Liver (tissue), 9 donors: ENCODE data around the gene MTA2. TPM values are rescaled to one million over a fixed set of nuclear protein-coding genes. Genes with fewer than 3 reads are reported as not detected.
"Not testable (repeated sequence)": the region's sequence is repeated elsewhere in the genome, so short reads cannot be mapped to it uniquely, and the experiment has no call there.

Source experiments
- DNase-seq: peaks from one replicate; pipeline ENCODE4 v3.0.0-alpha.2; 2017; ENCODE audit warnings: low spot score
- H3K27ac ChIP-seq, 2 donors: one replicate each; pipeline ENCODE4 v1.7.0; 2013; ENCODE audit warnings: inconsistent platforms in 2 of 2, low read length in 2 of 2, control low read depth in 1 of 2, low read depth in 1 of 2, mild to moderate bottlenecking in 1 of 2
- H3K27me3 ChIP-seq, 4 donors: one replicate each; pipeline versions ENCODE4 v1.6.1 to v1.7.0; 2013; ENCODE audit warnings: low read length in 3 of 4, inconsistent platforms in 1 of 4, mild to moderate bottlenecking in 1 of 4, moderate library complexity in 1 of 4; ENCODE audit not compliant: control insufficient read depth in 4 of 4, insufficient read depth in 4 of 4
- H3K36me3 ChIP-seq, 4 donors: one replicate each; pipeline versions ENCODE4 v1.6.1 to v1.7.0; 2013; ENCODE audit warnings: low read length in 3 of 4, mild to moderate bottlenecking in 3 of 4, low read depth in 1 of 4, moderate library complexity in 1 of 4; ENCODE audit not compliant: control insufficient read depth in 4 of 4, insufficient read depth in 3 of 4
- H3K4me1 ChIP-seq, 4 donors: one replicate each; pipeline versions ENCODE4 v1.6.1 to v1.7.0; 2013; ENCODE audit warnings: low read length in 3 of 4, mild to moderate bottlenecking in 3 of 4, moderate library complexity in 1 of 4; ENCODE audit not compliant: control insufficient read depth in 4 of 4, insufficient read depth in 4 of 4
- H3K4me3 ChIP-seq, 3 donors: one replicate each; pipeline versions ENCODE4 v1.6.1 to v1.7.0; 2013; ENCODE audit warnings: low read length in 3 of 3, control low read depth in 1 of 3, low read depth in 1 of 3, mild to moderate bottlenecking in 1 of 3
- H3K9ac ChIP-seq, 2 donors: one replicate each; pipeline ENCODE4 v1.7.0; 2013; ENCODE audit warnings: low read length in 2 of 2, mild to moderate bottlenecking in 2 of 2, moderate library complexity in 2 of 2, control low read depth in 1 of 2, low read depth in 1 of 2
- H3K9me3 ChIP-seq, 4 donors: one replicate each; pipeline versions ENCODE4 v1.6.1 to v1.7.0; 2013; ENCODE audit warnings: low read length in 3 of 4; ENCODE audit not compliant: control insufficient read depth in 4 of 4
- FOXA2 ChIP-seq: IDR thresholded peaks from 2 replicates; pipeline ENCODE4 v1.6.1; 2016; ENCODE audit warnings: antibody characterized with exemption
- GABPA ChIP-seq, 2 donors: IDR thresholded peaks in 1 of 2; conservative IDR thresholded peaks in 1 of 2; 2 replicates each; pipeline ENCODE4 v1.6.1; 2016; ENCODE audit warnings: antibody characterized with exemption in 2 of 2, mild to moderate bottlenecking in 1 of 2, moderate library complexity in 1 of 2
- HNF4G ChIP-seq: IDR thresholded peaks from 2 replicates; pipeline ENCODE4 v1.6.1; 2016; ENCODE audit warnings: antibody characterized with exemption
- JUND ChIP-seq, 2 donors: IDR thresholded peaks; 2 replicates each; pipeline ENCODE4 v1.6.1; 2016; ENCODE audit warnings: antibody characterized with exemption in 2 of 2
- NR2F2 ChIP-seq: IDR thresholded peaks from 2 replicates; pipeline ENCODE4 v1.6.1; 2016; ENCODE audit warnings: antibody characterized with exemption
- RXRA ChIP-seq, 2 donors: IDR thresholded peaks; 2 replicates each; pipeline ENCODE4 v1.6.1; 2017 to 2018; ENCODE audit warnings: antibody characterized with exemption in 2 of 2, mild to moderate bottlenecking in 1 of 2
- YY1 ChIP-seq: IDR thresholded peaks from 2 replicates; pipeline ENCODE4 v1.6.1; 2016; ENCODE audit warnings: antibody characterized with exemption, mild to moderate bottlenecking
- WGBS: extraction: QIAGEN DNeasy Blood & Tissue Kit; methylation state at CpG from one replicate; pipeline ENCODE4 v1.1.7; 2013; 5-methylcytosine and 5-hydroxymethylcytosine counted together
- polyA plus RNA-seq, 2 donors: library from polyadenylated mRNA; stranded (reverse) in 1 of 2; unstranded in 1 of 2; fragments of 200-250 nt in 1 of 2; fragments of >200 nt in 1 of 2; fragmentation: Nextera tagmentation in 1 of 2; extraction: Ambion mirVana in 1 of 2; gene quantifications; one replicate each; pipeline versions ENCODE4 v1.2.1 to v1.2.3, GENCODE V29; 2013 to 2015
- total RNA-seq, 2 donors: library from RNA; depleted of rRNA; stranded (reverse); fragments of >200 nt; gene quantifications; one replicate each; pipeline ENCODE4 v1.2.3, GENCODE V29; 2014
- TF ChIP-seq, protein P1 (sequence below): IDR thresholded peaks from 2 replicates; pipeline ENCODE4 v1.6.1; 2016; ENCODE audit warnings: antibody characterized with exemption
- TF ChIP-seq, protein P2 (sequence below): IDR thresholded peaks from 2 replicates; pipeline ENCODE4 v1.6.1; 2016; ENCODE audit warnings: antibody characterized with exemption
- TF ChIP-seq, protein P3 (sequence below): IDR thresholded peaks from 2 replicates; pipeline ENCODE4 v1.6.1; 2016; ENCODE audit warnings: antibody characterized with exemption
- TF ChIP-seq, protein P4 (sequence below): fragments of 150-350 bp; IDR thresholded peaks from 2 replicates; pipeline ENCODE4 v1.5.1; 2017; ENCODE audit warnings: improper control_type of control experiment, low read depth, low read length; ENCODE audit not compliant: missing input control
- TF ChIP-seq, protein P5 (sequence below): IDR thresholded peaks from 2 replicates; pipeline ENCODE4 v1.6.1; 2016; ENCODE audit warnings: antibody characterized with exemption, mild to moderate bottlenecking
- donor health status: healthy.
- donor health status: healthy.
- donor health status: healthy.
- donor health status: healthy.
- donor health status: healthy.

MTA2 gene
- total and polyA plus RNA-seq, 4 donors, result 4.4 to 55.3 (median 32.3) TPM

DNA sequence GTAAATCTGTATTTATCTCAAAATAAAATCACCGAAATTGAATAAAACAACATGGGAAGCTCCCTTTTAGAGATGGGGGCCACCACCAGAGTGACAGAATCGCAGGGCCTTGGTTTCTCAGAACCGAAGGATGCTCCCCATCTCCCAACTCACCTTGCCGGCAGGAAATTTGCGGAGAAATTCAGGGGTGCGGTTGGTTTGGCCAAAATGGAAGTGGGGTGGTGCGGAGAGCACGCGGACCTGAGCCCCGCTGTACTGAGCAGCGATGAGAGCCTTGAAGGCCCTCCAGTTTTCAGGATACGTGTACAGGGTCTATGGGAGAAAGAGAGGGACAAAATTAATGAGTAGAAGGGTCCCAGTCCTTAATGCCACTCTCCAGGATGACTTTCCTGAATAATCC, 29.2 kb downstream of the MTA2 start:
- no peaks in the 10 kb centered on the region for H3K27me3 ChIP-seq
- peak overlapping the region; percentile 79 to 85 for H3K9ac ChIP-seq
- peaks cover 6 to 33% (median 23%) of the 10 kb centered on the region in 4 donors for H3K4me1 ChIP-seq
- H3K9me3 ChIP-seq, result no peaks in the 10 kb centered on the region
- no peak for TF ChIP-seq RXRA (IDR thresholded peaks at IDR 0.05)
- TF ChIP-seq, protein P1, sequence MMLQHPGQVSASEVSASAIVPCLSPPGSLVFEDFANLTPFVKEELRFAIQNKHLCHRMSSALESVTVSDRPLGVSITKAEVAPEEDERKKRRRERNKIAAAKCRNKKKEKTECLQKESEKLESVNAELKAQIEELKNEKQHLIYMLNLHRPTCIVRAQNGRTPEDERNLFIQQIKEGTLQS, result no peak
- peaks cover 3 to 34% (median 26%) of the 10 kb centered on the region in 4 donors for H3K36me3 ChIP-seq
- DNase-seq, result no peak
- WGBS, result 80% methylated on average over 12 of the region's 12 CpGs
- H3K4me3 ChIP-seq, result peak overlapping the region; percentile 80 to 89 (median 82)
- no peak overlapping the region for H3K27ac ChIP-seq

DNA sequence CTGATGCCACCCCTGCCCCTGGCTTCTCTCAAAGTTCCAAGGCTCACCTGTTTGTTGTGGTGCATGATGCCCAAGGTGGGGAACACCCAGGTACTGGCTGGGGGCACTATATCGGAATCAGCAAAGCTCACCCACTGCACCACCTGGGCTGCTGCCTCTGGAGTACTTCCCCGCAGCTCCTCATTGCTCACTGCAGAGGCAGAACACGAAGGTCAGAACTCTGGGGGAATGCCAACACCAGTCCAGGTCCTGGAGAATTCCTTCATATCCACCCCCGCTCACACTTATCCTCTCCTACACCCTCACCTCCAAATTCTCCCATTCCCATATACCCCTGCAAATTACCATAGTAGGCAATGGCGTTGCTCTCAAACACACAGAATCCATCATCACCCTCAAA, 30.2 kb downstream of the MTA2 start:
- Histone ChIP-seq H3K36me3 (peaks cover 5 to 37% (median 31%) of the 10 kb centered on the region in 4 donors), H3K4me1 (peaks cover 6 to 40% (median 27%) of the 10 kb centered on the region in 4 donors)
- not testable (repeated sequence) for H3K9ac ChIP-seq, H3K27ac ChIP-seq, H3K4me3 ChIP-seq, H3K9me3 ChIP-seq, H3K27me3 ChIP-seq, DNase-seq
- 95% methylated on average over 5 of the region's 5 CpGs for WGBS

DNA sequence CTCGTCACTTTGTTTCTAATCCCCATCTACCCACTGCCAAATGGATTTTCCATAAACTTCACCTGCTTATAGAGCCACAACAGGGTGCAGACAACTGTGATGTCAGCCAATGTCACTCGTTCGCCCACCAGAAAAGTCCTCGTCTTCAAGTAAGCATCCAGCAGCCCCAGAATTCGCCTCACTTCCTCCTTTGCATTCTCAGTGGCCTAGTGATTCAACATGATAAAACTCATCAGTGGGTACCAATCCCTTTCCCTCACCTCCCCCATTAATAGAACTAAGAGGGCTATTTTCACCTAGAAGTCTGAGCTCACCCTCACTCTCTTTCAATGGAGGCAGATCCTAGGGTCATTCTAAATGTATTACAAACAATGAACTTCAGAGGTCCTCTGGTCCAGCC, 30.8 kb downstream of the MTA2 start:
- WGBS, result 94% methylated on average over 5 of the region's 5 CpGs
- not testable (repeated sequence) for H3K4me3 ChIP-seq, H3K9ac ChIP-seq, H3K27ac ChIP-seq, H3K9me3 ChIP-seq, H3K27me3 ChIP-seq, DNase-seq
- Histone ChIP-seq H3K4me1 (peaks cover 6 to 40% (median 32%) of the 10 kb centered on the region in 4 donors), H3K36me3 (peaks cover 5 to 40% (median 31%) of the 10 kb centered on the region in 4 donors)

DNA sequence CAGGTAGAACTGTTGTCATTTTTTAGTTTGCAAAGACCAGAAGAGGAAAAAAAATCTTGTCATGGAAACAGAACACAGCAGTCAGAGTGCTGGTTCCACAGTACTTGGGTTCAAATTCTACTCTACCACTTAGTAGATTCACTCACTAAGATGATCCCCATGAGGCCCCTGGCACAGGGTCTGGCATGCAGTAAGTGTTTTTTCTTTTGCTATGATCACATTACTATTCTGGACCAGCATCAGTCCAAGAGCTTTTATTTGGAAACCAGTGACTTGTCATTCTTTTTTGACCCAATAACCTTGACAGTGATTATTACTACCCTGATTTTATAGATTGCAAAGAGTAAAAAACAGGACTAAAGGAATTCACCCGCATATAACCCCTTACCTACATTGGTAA, 32.1 kb downstream of the MTA2 start:
- peaks cover 7 to 42% (median 34%) of the 10 kb centered on the region in 4 donors for H3K36me3 ChIP-seq
- WGBS, result 83% methylated on average over 1 of the region's 1 CpG
- H3K4me1 ChIP-seq, result peaks cover 2 to 38% (median 32%) of the 10 kb centered on the region in 4 donors
- no peak overlapping the region for H3K9ac ChIP-seq
- no peaks in the 10 kb centered on the region for H3K27me3 ChIP-seq
- no peak overlapping the region for H3K27ac ChIP-seq
- H3K4me3 ChIP-seq, result no peak overlapping the region
- H3K9me3 ChIP-seq, result no peaks in the 10 kb centered on the region
- no peak for DNase-seq
- TF ChIP-seq YY1 (no peak), NR2F2 (no peak), GABPA (IDR thresholded peaks at IDR 0.05 in 1 of 2, conservative IDR thresholded peaks at IDR 0.05 in 1 of 2) (no peak), FOXA2 (no peak), RXRA (IDR thresholded peaks at IDR 0.05) (no peak), JUND (IDR thresholded peaks at IDR 0.05) (no peak), HNF4G (no peak)
- TF ChIP-seq, protein P2, sequence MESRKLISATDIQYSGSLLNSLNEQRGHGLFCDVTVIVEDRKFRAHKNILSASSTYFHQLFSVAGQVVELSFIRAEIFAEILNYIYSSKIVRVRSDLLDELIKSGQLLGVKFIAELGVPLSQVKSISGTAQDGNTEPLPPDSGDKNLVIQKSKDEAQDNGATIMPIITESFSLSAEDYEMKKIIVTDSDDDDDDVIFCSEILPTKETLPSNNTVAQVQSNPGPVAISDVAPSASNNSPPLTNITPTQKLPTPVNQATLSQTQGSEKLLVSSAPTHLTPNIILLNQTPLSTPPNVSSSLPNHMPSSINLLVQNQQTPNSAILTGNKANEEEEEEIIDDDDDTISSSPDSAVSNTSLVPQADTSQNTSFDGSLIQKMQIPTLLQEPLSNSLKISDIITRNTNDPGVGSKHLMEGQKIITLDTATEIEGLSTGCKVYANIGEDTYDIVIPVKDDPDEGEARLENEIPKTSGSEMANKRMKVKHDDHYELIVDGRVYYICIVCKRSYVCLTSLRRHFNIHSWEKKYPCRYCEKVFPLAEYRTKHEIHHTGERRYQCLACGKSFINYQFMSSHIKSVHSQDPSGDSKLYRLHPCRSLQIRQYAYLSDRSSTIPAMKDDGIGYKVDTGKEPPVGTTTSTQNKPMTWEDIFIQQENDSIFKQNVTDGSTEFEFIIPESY, result no peak
- TF ChIP-seq, protein P3, sequence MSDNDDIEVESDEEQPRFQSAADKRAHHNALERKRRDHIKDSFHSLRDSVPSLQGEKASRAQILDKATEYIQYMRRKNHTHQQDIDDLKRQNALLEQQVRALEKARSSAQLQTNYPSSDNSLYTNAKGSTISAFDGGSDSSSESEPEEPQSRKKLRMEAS, result no peak
- TF ChIP-seq, protein P4, sequence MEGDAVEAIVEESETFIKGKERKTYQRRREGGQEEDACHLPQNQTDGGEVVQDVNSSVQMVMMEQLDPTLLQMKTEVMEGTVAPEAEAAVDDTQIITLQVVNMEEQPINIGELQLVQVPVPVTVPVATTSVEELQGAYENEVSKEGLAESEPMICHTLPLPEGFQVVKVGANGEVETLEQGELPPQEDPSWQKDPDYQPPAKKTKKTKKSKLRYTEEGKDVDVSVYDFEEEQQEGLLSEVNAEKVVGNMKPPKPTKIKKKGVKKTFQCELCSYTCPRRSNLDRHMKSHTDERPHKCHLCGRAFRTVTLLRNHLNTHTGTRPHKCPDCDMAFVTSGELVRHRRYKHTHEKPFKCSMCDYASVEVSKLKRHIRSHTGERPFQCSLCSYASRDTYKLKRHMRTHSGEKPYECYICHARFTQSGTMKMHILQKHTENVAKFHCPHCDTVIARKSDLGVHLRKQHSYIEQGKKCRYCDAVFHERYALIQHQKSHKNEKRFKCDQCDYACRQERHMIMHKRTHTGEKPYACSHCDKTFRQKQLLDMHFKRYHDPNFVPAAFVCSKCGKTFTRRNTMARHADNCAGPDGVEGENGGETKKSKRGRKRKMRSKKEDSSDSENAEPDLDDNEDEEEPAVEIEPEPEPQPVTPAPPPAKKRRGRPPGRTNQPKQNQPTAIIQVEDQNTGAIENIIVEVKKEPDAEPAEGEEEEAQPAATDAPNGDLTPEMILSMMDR, result no peak
- TF ChIP-seq, protein P5, sequence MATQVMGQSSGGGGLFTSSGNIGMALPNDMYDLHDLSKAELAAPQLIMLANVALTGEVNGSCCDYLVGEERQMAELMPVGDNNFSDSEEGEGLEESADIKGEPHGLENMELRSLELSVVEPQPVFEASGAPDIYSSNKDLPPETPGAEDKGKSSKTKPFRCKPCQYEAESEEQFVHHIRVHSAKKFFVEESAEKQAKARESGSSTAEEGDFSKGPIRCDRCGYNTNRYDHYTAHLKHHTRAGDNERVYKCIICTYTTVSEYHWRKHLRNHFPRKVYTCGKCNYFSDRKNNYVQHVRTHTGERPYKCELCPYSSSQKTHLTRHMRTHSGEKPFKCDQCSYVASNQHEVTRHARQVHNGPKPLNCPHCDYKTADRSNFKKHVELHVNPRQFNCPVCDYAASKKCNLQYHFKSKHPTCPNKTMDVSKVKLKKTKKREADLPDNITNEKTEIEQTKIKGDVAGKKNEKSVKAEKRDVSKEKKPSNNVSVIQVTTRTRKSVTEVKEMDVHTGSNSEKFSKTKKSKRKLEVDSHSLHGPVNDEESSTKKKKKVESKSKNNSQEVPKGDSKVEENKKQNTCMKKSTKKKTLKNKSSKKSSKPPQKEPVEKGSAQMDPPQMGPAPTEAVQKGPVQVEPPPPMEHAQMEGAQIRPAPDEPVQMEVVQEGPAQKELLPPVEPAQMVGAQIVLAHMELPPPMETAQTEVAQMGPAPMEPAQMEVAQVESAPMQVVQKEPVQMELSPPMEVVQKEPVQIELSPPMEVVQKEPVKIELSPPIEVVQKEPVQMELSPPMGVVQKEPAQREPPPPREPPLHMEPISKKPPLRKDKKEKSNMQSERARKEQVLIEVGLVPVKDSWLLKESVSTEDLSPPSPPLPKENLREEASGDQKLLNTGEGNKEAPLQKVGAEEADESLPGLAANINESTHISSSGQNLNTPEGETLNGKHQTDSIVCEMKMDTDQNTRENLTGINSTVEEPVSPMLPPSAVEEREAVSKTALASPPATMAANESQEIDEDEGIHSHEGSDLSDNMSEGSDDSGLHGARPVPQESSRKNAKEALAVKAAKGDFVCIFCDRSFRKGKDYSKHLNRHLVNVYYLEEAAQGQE, result no peak
